Midbrain (tissue), 1 donor: ENCODE measurements around the gene HTR4.

ENCODE experiments used
- DNase-seq: peaks from one replicate; lab custom pipeline; 2025; lab: John Stamatoyannopoulos, UW

The HTR4 gene

GRCh38 chr5:148663509-148663908, 9.2 kb upstream of the HTR4 start:
- DNase-seq: no peak

- no peak for DNase-seq
Observed at GRCh38 chr5:148660346-148660660, 6.0 kb upstream of the HTR4 start.

- no peak for DNase-seq
Observed at GRCh38 chr5:148659641-148660345, 5.5 kb upstream of the HTR4 start.

- DNase-seq: no peak
Observed at GRCh38 chr5:148653291-148653835, 964 bp downstream of the HTR4 start.

GRCh38 chr5:148651528-148651927, 2.8 kb downstream of the HTR4 start:
- DNase-seq: no peak

- DNase-seq: no peak
Observed at GRCh38 chr5:148645527-148645926, 8.8 kb downstream of the HTR4 start.

- DNase-seq: no peak
Observed at GRCh38 chr5:148641735-148642134, 12.6 kb downstream of the HTR4 start.

- no peak for DNase-seq
Observed at GRCh38 chr5:148640471-148640870, 13.9 kb downstream of the HTR4 start.

GRCh38 chr5:148639081-148639480, 15.2 kb downstream of the HTR4 start:
- no peak for DNase-seq

- no peak for DNase-seq
Observed at GRCh38 chr5:148636353-148636752, 18.0 kb downstream of the HTR4 start.

- DNase-seq: no peak
Observed at GRCh38 chr5:148635321-148636083, 18.8 kb downstream of the HTR4 start.

GRCh38 chr5:148633067-148633377, 21.3 kb downstream of the HTR4 start:
- no peak for DNase-seq

- DNase-seq: no peak
Observed at GRCh38 chr5:148632255-148633066, 21.9 kb downstream of the HTR4 start.

GRCh38 chr5:148626986-148627385, 27.3 kb downstream of the HTR4 start:
- DNase-seq: no peak

- no peak for DNase-seq
Observed at GRCh38 chr5:148626081-148626613, 28.2 kb downstream of the HTR4 start.

- DNase-seq: no peak
Observed at GRCh38 chr5:148625250-148625649, 29.1 kb downstream of the HTR4 start.

GRCh38 chr5:148623741-148624140, 30.6 kb downstream of the HTR4 start:
- no peak for DNase-seq

GRCh38 chr5:148623101-148623500, 31.2 kb downstream of the HTR4 start:
- DNase-seq: no peak

GRCh38 chr5:148620696-148621095, 33.6 kb downstream of the HTR4 start:
- no peak for DNase-seq

- DNase-seq: no peak
Observed at GRCh38 chr5:148620091-148620490, 34.2 kb downstream of the HTR4 start.

- DNase-seq: no peak
Observed at GRCh38 chr5:148619484-148619883, 34.8 kb downstream of the HTR4 start.

- DNase-seq: no peak
Observed at GRCh38 chr5:148615644-148616275, 38.6 kb downstream of the HTR4 start.
